BJ (cell line): ENCODE measurements around the gene SIGLEC12. TPM values are rescaled to one million over a fixed set of nuclear protein-coding genes. Genes with fewer than 3 reads are reported as not detected.
"Not testable (repeated sequence)": the region's sequence is repeated elsewhere in the genome, so short reads cannot be mapped to it uniquely, and the experiment has no call there.

Experiments
- CTCF ChIA-PET: fragments of 350-600 bp; formaldehyde crosslinking; extraction: SDS; loops from one replicate; lab custom pipeline; 2021; ENCODE audit warnings: antibody characterized with exemption, inconsistent platforms; lab: Yijun Ruan, JAX
- POLR2A ChIA-PET: fragments of 300-600 bp; sonication (Branson Sonifier 250); formaldehyde crosslinking; extraction: SDS; loops from one replicate; lab custom pipeline; 2021; ENCODE audit warnings: antibody characterized with exemption; lab: Charles Lee
- DNase-seq: peaks from one replicate; pipeline ENCODE4 v3.0.0-alpha.2; 2011; ENCODE audit warnings: low read depth
- H3K27me3 ChIP-seq: 2 replicates; pipeline ENCODE4 v1.6.0; 2011; ENCODE audit warnings: low read length; ENCODE audit not compliant: control insufficient read depth, insufficient read depth
- H3K36me3 ChIP-seq: 2 replicates; pipeline ENCODE4 v1.5.1; 2011; ENCODE audit warnings: low read length; ENCODE audit not compliant: control insufficient read depth, insufficient read depth
- H3K4me3 ChIP-seq: 2 replicates; pipeline ENCODE4 v1.5.1; 2011; ENCODE audit warnings: low read depth, mild to moderate bottlenecking, control low read depth, low read length
- CTCF ChIP-seq: IDR thresholded peaks from 2 replicates; pipeline ENCODE4 v1.5.1; 2011; ENCODE audit warnings: low read depth, mild to moderate bottlenecking, control low read depth, inconsistent platforms, low read length, moderate library complexity; ENCODE audit not compliant: insufficient read depth
- polyA plus RNA-seq: library from polyadenylated mRNA; depleted of rRNA; stranded (reverse); fragments of >200 nt; gene quantifications from 2 replicates; pipeline ENCODE4 v1.2.3, GENCODE V29; 2011; rRNA removed
- small RNA-seq: library from RNA; depleted of rRNA; stranded (forward); fragments of <200 nt; gene quantifications from one replicate; pipeline ENCODE3, GENCODE V24; 2012; ENCODE audit warnings: low replicate concordance, low read depth; ENCODE audit not compliant: insufficient read length

The SIGLEC12 gene
- polyA plus RNA-seq, 1 experiment: not detected

- CTCF ChIA-PET: no interaction called here
- H3K36me3 ChIP-seq: no peaks in the 10 kb centered on the region
Observed at GRCh38 chr19:51448411-51449016, 53.1 kb downstream of the SIGLEC12 start.

GRCh38 chr19:51448011-51448410 lies 53.6 kb downstream of the SIGLEC12 start:
- Histone ChIP-seq H3K27me3 (no peaks in the 10 kb centered on the region), H3K36me3 (no peaks in the 10 kb centered on the region), H3K4me3 (no peak overlapping the region)
- CTCF ChIA-PET: no interaction called here
- DNase-seq: no peak
- TF ChIP-seq CTCF: no peak
- POLR2A ChIA-PET: no interaction called here

More at GRCh38 chr19:51448411-51449016, 53.1 kb downstream of the SIGLEC12 start:
- DNase-seq: no peak
- POLR2A ChIA-PET: no interaction called here
- H3K4me3 ChIP-seq: no peak overlapping the region
- H3K27me3 ChIP-seq: no peaks in the 10 kb centered on the region
- TF ChIP-seq CTCF: no peak

- CTCF ChIA-PET, POLR2A ChIA-PET, H3K27me3 ChIP-seq: not testable (repeated sequence)
Observed at GRCh38 chr19:51447510-51447909, 54.1 kb downstream of the SIGLEC12 start.

GRCh38 chr19:51441410-51442390 lies 59.9 kb downstream of the SIGLEC12 start:
- H3K4me3 ChIP-seq: no peak overlapping the region
- POLR2A ChIA-PET: no interaction called here
- CTCF ChIA-PET: interaction anchor here (0.8 kb wide), 1 partner anchor 74 kb away, joined by 3 read pairs; no protein-coding TSS in a partner anchor

More at GRCh38 chr19:51447510-51447909, 54.1 kb downstream of the SIGLEC12 start:
- H3K36me3 ChIP-seq, H3K4me3 ChIP-seq, DNase-seq: not testable (repeated sequence)

More at GRCh38 chr19:51441410-51442390, 59.9 kb downstream of the SIGLEC12 start:
- no peak for DNase-seq
- TF ChIP-seq CTCF: no peak
- no peaks in the 10 kb centered on the region for H3K27me3 ChIP-seq
- H3K36me3 ChIP-seq: no peaks in the 10 kb centered on the region

Small RNA genes within 50 kb of the gene (small RNA-seq; reads per million reads assigned to genes)
- gene AC020914.3 (not detected), gene AC020914.5 (not detected)

Other genes starting within 250 kb of the SIGLEC12 start
- not detected in 2 replicates for gene IGLON5, start 190.2 kb downstream of the SIGLEC12 start, polyA plus RNA-seq
- 0.93 and 1.5 TPM in 2 replicates for gene VSIG10L, start 159.7 kb downstream of the SIGLEC12 start, polyA plus RNA-seq
- 92.8 and 149 TPM in 2 replicates for gene ETFB, start 135.4 kb downstream of the SIGLEC12 start, polyA plus RNA-seq
- 0.12 TPM in 1 of 2 replicates, not detected in the other for gene CLDND2, start 132.8 kb downstream of the SIGLEC12 start, polyA plus RNA-seq
- not detected in 2 replicates for gene NKG7, start 129.1 kb downstream of the SIGLEC12 start, polyA plus RNA-seq
- gene LIM2, start 113.8 kb downstream of the SIGLEC12 start, polyA plus RNA-seq: not detected in 2 replicates
- gene C19orf84, start 111.2 kb downstream of the SIGLEC12 start, polyA plus RNA-seq: not detected in 2 replicates
- not detected in 2 replicates for gene SIGLEC10, start 84.2 kb downstream of the SIGLEC12 start, polyA plus RNA-seq
- gene SIGLEC8, start 43.3 kb downstream of the SIGLEC12 start, polyA plus RNA-seq: not detected in 2 replicates
- not detected in 2 replicates for gene CEACAM18, start 23.3 kb downstream of the SIGLEC12 start, polyA plus RNA-seq
- not detected in 2 replicates for gene SIGLEC6, start 29.9 kb upstream of the SIGLEC12 start, polyA plus RNA-seq
- gene ZNF175, start 69.5 kb upstream of the SIGLEC12 start, polyA plus RNA-seq: 6.3 and 8.5 TPM in 2 replicates
- gene SIGLEC5, start 128.6 kb upstream of the SIGLEC12 start, polyA plus RNA-seq: not detected in 2 replicates
- not detected in 2 replicates for gene SIGLEC14, start 145.0 kb upstream of the SIGLEC12 start, polyA plus RNA-seq
- 6.4 and 8.5 TPM in 2 replicates for gene SPACA6, start 191.5 kb upstream of the SIGLEC12 start, polyA plus RNA-seq
- not detected in 2 replicates for gene HAS1, start 222.2 kb upstream of the SIGLEC12 start, polyA plus RNA-seq